ENCODE results near the gene OR56B4. TPM values are rescaled to one million over a fixed set of nuclear protein-coding genes. Genes with fewer than 3 reads are reported as not detected.

The OR56B4 gene
- total and polyA plus RNA-seq, 10 of the 15 experiments (the other 5 are each of a cell fraction or from before 2014, with no cell fraction given): not detected

GRCh38 chr11:6079463-6079862 is 28.0 kb upstream of the OR56B4 start:
- no peaks in the 10 kb centered on the region for H3K9me3 ChIP-seq (replicated peaks; ENCODE audit: control insufficient read depth, insufficient read depth, low read length)
- FAIRE-seq: no peak
- DNase-seq (ENCODE audit: low read depth, low spot score): no peak
- in situ Hi-C loops (cut with MboI): no loop called here
- ChIA-PET SMC1A (ENCODE audit: uncharacterized antibody, unreplicated experiment) (no interaction called here), CTCF (no interaction called here), POLR2A (no interaction called here), RAD21 (ENCODE audit: unreplicated experiment) (no interaction called here)
- H3K4me2 ChIP-seq (ENCODE audit: control insufficient read depth, insufficient read depth): no peak overlapping the region
- H3K4me1 ChIP-seq (ENCODE audit: control insufficient read depth, insufficient read depth, low read length): no peaks in the 10 kb centered on the region
- H4K20me1 ChIP-seq (ENCODE audit: control insufficient read depth, insufficient read depth): no peaks in the 10 kb centered on the region
- TF ChIP-seq BRCA1 (IDR thresholded peaks at IDR 0.05; ENCODE audit: low read depth, low read length) (no peak), ELK1 (IDR thresholded peaks at IDR 0.05; ENCODE audit: low read depth, low read length) (no peak), CEBPB (IDR thresholded peaks at IDR 0.05; ENCODE audit: borderline replicate concordance in 1 of 2, low read depth in 2 of 2, low read length in 2 of 2) (no peak), NBN (IDR thresholded peaks at IDR 0.05) (no peak), RAD51 (IDR thresholded peaks at IDR 0.05) (no peak), SMAD1 (IDR thresholded peaks at IDR 0.05; ENCODE audit: low read depth, partially characterized antibody) (no peak), ZNF274 (IDR thresholded peaks at IDR 0.05; ENCODE audit: insufficient read depth, insufficient read length) (no peak), IRF4 (IDR thresholded peaks at IDR 0.05; ENCODE audit: low read depth, low read length) (no peak), ESRRA (IDR thresholded peaks at IDR 0.05; ENCODE audit: low read length) (no peak), CREM (IDR thresholded peaks at IDR 0.05; ENCODE audit: low read depth) (no peak)
- H3K27ac ChIP-seq (ENCODE audit: control insufficient read depth, insufficient read depth): no peak overlapping the region
- no peaks in the 10 kb centered on the region for H3K79me2 ChIP-seq (ENCODE audit: control insufficient read depth, insufficient read depth, low read length)
- no peaks in the 10 kb centered on the region for H3K36me3 ChIP-seq (ENCODE audit: control insufficient read depth in 2 of 2, insufficient read depth in 2 of 2, low read length in 1 of 2)
- H3K27me3 ChIP-seq (replicated peaks in 1 of 2; ENCODE audit: control insufficient read depth in 2 of 2, insufficient read depth in 2 of 2, low read length in 1 of 2): no peaks in the 10 kb centered on the region
- BruUV-seq (replicated peaks): no TSS peak
- ATAC-seq: no peak
- H3K9ac ChIP-seq (ENCODE audit: control insufficient read depth, insufficient read depth, low read length): no peak overlapping the region
- H2AFZ ChIP-seq (ENCODE audit: control insufficient read depth, low read depth, low read length): no peak overlapping the region
- intact Hi-C loops (cut with micrococcal nuclease; ENCODE audit: unreplicated experiment): no loop called here
- WGBS (ENCODE audit: insufficient coverage, insufficient replicate concordance, low lambda C conversion rate, missing lambda C conversion rate): 21% methylated on average over 4 of the region's 4 CpGs
- no peak overlapping the region for H3K4me3 ChIP-seq
